ENCODE results near the gene ZBTB4.

ZBTB4 gene

DNA sequence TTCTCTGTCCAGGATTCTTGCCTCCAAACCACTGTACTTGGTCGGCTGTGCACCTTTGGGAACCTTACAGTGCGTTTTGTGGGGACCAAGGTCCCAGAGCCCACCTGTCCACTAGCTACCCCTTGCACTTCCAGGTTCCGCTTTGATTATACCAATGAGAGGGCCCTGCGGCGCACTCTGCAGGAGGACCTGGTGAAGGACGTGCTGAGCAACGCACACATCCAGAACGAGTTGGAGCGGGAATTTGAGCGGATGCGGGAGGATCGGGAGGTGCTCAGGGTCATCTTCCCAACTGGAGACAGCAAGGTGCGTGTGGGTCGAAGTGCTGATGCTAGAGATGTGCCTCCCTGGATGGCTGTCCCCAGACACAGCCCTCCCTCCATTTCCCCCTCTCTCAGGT, 23.6 kb upstream of the ZBTB4 start:
- H3K4me3 ChIP-seq (ENCODE audit: low read length): no peak overlapping the region
- TF ChIP-seq ZNF274 (IDR thresholded peaks at IDR 0.05; ENCODE audit: low read depth, low read length): no peak

DNA sequence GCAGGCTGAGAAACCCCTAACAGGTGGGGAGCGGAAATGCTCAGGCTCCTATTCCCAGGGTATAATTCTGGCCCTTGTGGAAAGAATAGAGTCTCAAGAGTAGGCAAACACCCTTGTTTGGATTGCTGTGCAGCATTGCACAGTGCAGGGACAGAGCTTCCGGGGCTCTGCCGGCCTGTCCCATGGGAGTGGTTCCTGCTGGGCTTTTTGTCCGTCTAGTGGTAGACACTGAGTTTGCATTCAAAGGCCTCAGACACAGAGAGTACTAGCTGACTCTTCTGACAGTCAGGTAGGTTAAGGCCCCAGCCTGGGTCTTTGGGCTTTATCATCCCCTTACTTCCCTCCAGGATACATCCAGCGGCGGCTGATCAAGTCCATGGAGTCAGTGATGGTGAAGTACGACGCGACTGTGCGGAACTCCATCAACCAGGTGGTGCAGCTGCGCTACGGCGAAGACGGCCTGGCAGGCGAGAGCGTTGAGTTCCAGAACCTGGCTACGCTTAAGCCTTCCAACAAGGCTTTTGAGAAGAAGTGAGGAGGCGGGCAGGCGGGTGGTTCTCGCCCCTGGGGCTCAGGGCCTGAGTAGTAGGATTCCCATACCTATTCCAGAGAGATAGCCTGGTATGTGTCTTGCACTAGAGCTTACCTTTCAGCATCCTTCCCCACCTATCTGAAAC, 22.9 kb upstream of the ZBTB4 start:
- no peak overlapping the region for H3K4me3 ChIP-seq (ENCODE audit: low read length)
- no peak for TF ChIP-seq ZNF274 (IDR thresholded peaks at IDR 0.05; ENCODE audit: low read depth, low read length)

DNA sequence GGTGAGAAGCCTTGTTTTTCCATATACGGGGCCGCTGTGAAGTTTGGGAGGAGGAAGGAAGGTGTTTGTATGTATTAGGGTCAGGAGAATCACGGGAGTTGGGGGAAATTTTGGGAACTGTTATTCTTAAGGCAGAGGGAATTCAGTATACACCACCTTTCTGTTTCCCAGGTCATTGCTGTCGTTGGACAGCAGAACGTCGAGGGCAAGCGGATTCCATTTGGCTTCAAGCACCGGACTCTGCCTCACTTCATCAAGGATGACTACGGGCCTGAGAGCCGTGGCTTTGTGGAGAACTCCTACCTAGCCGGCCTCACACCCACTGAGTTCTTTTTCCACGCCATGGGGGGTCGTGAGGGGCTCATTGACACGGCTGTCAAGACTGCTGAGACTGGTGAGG, 22.3 kb upstream of the ZBTB4 start:
- no peak for TF ChIP-seq ZNF274 (IDR thresholded peaks at IDR 0.05; ENCODE audit: low read depth, low read length)
- H3K4me3 ChIP-seq (ENCODE audit: low read length): no peak overlapping the region

DNA sequence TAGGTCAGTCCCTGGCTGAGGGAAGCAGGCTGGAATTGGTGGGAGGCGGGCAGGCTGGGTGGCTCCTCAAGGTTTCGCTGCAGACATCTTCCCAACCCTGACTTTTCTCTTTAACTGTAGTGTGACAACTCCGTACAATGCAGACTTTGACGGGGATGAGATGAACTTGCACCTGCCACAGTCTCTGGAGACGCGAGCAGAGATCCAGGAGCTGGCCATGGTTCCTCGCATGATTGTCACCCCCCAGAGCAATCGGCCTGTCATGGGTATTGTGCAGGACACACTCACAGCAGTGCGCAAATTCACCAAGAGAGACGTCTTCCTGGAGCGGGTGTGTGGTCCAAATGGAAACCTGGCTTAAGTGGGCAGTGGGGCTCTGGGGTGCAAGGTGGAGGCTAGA, 19.7 kb upstream of the ZBTB4 start:
- no peak overlapping the region for H3K4me3 ChIP-seq (ENCODE audit: low read length)
- TF ChIP-seq ZNF274 (IDR thresholded peaks at IDR 0.05; ENCODE audit: low read depth, low read length): no peak

DNA sequence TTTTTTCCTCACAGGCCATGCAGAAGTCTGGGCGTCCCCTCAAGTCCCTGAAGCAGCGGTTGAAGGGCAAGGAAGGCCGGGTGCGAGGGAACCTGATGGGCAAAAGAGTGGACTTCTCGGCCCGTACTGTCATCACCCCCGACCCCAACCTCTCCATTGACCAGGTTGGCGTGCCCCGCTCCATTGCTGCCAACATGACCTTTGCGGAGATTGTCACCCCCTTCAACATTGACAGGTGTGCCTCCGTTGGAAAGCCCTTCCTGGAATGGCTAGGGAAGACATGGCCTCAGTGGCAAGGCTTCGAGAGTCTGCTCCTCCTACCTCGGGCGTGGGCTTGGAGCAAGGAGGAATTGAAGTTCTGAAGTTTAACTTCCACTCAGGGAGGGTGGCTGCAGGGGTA, 18.2 kb upstream of the ZBTB4 start:
- no peak overlapping the region for H3K4me3 ChIP-seq (ENCODE audit: low read length)
- TF ChIP-seq ZNF274 (IDR thresholded peaks at IDR 0.05; ENCODE audit: low read depth, low read length): no peak

DNA sequence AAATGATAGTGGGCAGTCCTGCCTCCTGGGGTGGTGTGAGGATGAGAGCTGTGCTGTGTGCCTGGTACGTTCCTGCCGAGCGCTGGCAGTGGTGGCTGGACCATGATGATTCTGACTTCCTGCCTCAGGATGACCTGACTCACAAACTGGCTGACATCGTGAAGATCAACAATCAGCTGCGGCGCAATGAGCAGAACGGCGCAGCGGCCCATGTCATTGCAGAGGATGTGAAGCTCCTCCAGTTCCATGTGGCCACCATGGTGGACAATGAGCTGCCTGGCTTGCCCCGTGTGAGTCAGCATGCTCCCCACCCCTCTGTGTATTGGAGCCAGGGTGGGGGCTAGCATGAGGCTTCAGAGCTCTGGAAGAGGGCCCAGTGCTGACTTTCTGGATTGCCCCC, 17.8 kb upstream of the ZBTB4 start:
- TF ChIP-seq ZNF274 (IDR thresholded peaks at IDR 0.05; ENCODE audit: low read depth, low read length): no peak
- H3K4me3 ChIP-seq (ENCODE audit: low read length): no peak overlapping the region

DNA sequence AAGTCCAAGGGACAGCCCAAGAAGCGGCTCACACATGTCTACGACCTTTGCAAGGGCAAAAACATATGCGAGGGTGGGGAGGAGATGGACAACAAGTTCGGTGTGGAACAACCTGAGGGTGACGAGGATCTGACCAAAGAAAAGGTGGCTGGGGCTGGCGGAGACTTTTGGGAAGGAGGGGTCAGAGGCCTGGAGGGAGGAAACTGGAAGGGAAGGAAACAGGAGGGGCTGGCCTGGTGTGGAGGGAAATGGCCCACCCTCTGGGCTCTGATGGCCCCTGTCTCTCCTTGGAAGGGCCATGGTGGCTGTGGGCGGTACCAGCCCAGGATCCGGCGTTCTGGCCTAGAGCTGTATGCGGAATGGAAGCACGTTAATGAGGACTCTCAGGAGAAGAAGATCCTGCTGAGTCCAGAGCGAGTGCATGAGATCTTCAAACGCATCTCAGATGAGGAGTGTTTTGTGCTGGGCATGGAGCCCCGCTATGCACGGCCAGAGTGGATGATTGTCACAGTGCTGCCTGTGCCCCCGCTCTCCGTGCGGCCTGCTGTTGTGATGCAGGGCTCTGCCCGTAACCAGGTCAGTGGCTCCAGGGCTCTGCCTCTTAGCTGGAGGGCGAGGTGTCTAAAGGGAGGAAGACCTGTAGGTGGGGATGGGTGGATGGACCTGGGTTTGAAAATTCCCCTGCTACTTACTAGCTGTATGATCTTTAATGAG, 17.2 kb upstream of the ZBTB4 start:
- H3K4me3 ChIP-seq (ENCODE audit: low read length): no peak overlapping the region
- no peak for TF ChIP-seq ZNF274 (IDR thresholded peaks at IDR 0.05; ENCODE audit: low read depth, low read length)

DNA sequence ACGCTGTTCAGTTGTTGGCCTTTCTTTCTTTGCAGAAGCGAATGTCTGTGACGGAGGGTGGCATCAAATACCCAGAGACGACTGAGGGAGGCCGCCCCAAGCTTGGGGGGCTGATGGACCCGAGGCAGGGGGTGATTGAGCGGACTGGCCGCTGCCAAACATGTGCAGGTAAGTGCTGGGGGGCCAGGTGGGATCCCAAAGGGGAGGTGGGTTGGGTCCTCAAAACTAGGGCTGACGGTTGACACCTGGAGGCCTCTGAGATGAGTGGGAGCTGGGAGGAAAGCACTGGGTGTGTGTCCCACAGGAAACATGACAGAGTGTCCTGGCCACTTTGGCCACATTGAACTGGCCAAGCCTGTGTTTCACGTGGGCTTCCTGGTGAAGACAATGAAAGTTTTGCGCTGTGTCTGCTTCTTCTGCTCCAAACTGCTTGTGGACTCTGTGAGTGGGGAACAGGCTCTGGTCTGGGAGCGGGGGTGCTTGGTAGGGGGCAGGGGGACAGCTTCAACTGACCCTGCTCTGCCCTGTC, 16.5 kb upstream of the ZBTB4 start:
- no peak overlapping the region for H3K4me3 ChIP-seq (ENCODE audit: low read length)

DNA sequence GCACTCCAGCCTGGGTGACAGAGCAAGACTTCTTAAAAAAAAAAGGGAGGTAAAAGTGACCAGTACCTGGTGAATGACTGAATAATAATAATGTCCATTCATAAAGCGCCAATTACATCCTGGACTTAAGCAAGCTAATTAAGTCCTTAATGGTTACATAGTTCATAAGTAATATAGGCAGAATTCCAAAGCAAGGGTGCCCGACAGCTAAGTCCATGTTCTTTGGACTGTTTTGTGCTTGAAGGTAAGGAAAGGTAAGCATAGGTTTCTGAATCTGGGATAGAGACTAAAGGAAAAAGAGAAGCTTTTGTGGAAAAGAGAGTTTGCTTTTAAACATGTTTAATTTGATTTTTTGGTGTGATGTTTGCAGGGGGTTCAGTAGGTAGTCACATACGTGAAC, 14.5 kb upstream of the ZBTB4 start:
- TF ChIP-seq ZNF274 (IDR thresholded peaks at IDR 0.05; ENCODE audit: low read depth, low read length): no peak
- no peak overlapping the region for H3K4me3 ChIP-seq (ENCODE audit: low read length)

More for the DNA sequence above, 16.5 kb upstream of the ZBTB4 start:
- no peak for TF ChIP-seq ZNF274 (IDR thresholded peaks at IDR 0.05; ENCODE audit: low read depth, low read length)

DNA sequence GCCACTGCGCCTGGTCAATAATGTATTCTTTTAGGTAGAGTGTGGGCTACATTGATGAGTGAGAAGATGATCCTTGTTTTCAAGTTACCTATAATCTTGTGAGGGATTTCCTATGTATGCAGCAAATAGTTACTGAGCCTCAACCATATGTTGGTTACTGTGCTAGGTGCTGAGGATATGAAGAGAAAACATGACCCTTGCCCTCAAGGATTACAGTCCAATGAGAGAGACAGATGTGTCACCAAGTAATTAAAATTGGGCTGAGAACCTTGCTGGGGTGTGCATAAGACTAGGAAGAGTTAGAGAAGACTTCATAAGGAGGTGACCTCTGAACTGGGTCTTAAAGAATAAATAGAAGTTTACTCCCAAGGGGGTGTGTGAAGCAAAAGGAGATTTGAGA, 12.2 kb upstream of the ZBTB4 start:
- no peak overlapping the region for H3K4me3 ChIP-seq (ENCODE audit: low read length)
- TF ChIP-seq ZNF274 (IDR thresholded peaks at IDR 0.05; ENCODE audit: low read depth, low read length): no peak

DNA sequence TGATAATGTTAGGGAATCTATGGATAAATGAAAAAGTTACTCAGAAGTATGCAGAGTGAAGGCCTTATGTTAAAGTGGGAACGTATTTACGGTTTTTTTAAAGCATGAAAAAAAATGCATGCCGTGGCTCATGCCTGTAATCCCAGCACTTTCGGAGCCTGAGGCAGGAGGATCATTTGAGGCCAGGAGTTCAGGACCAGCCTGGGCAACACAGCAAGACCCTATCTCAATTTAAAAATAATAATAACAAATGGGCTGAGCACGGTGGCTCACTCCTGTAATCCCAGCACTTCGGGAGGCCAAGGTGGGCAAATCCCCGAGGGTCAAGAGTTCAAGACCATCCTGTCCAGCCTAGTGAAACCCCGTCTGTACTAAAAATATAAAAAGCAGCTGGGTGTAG, 10.7 kb upstream of the ZBTB4 start:
- TF ChIP-seq ZNF274 (IDR thresholded peaks at IDR 0.05; ENCODE audit: low read depth, low read length): no peak
- no peak overlapping the region for H3K4me3 ChIP-seq (ENCODE audit: low read length)

DNA sequence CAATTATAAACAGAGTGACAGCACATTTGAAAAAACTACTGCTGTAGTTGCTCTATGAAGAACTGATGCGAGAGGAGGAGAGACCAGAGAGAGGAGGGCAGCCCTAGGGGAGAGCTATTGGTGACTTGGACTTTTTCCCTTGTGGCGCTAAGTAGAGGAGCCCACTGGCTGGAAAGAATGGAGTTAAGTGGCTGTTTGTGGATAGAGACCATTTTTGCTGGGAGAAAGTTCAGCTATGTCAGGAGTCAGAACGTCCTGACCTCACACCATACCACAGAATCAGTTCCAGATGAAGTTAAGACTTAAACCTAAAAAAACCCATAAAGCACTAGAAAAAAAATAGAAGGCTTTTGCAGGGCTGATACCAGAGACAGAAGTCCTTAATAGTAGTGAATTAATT, 6.8 kb upstream of the ZBTB4 start:
- TF ChIP-seq ZNF274 (IDR thresholded peaks at IDR 0.05; ENCODE audit: low read depth, low read length): no peak

DNA sequence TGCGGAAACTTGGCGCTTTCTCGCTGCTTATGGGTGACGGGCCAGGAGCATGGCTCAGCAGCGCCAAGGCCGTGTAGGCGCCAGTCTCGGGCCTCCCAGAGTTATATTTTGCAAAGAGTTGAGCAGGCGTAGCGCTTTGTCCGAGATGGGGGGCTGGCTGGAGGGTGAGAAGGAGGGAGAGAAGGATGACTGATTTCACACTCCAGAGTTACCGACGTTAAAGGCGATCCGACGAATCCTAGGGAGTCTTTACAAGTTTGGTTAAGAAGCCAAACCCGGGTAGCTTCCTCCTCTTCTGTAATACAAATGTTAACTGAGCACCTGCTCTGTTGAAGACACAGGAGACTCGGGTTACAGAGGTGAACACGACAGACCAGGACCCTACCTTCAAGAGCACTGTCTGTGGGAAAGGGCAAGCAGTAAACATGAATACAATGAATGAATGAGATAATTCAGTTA, 5.5 kb upstream of the ZBTB4 start:
- no peak for TF ChIP-seq ZNF274 (IDR thresholded peaks at IDR 0.05; ENCODE audit: low read depth, low read length)
- H3K4me3 ChIP-seq (ENCODE audit: low read length): peak overlapping the region; percentile 69

More for the DNA sequence above, 6.8 kb upstream of the ZBTB4 start:
- H3K4me3 ChIP-seq (ENCODE audit: low read length): peak overlapping the region; percentile 69

DNA sequence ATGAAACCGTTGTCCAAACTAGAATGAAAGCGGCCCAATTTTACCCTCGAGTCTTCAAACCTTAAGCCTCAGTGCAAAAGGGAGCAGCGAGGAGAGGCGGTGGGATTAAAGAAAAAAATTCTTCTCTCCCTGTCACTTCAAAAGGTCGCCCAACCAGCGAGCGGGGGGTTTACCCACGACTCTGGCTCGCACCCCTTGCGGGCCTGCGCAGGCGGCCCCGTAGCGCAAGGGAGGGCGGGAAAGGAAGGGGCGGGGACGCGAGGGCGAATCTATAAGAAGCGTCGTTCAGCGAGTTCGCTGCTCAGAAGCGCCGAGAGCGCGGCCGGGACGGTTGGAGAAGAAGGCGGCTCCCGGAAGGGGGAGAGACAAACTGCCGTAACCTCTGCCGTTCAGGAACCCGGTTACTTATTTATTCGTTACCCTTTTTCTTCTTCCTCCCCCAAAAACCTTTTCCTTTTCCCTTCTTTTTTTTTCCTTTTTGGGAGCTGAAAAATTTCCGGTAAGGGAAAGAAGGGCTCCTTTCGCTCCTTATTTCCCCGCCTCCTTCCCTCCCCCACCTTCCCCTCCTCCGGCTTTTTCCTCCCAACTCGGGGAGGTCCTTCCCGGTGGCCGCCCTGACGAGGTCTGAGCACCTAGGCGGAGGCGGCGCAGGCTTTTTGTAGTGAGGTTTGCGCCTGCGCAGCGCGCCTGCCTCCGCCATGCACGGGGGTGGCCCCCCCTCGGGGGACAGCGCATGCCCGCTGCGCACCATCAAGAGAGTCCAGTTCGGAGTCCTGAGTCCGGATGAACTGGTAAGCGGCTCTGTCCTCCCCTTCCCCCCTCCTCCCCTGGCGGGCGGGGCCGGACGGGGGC, 4.9 kb upstream of the ZBTB4 start, which contains the start of gene POLR2A:
TSS of gene POLR2A (plus strand) at position 300 of the 852 bp plus-strand sequence.
- peak within 1 kb of the TSS; percentile 86 for H3K4me3 ChIP-seq (ENCODE audit: low read length)
- no peak for TF ChIP-seq ZNF274 (IDR thresholded peaks at IDR 0.05; ENCODE audit: low read depth, low read length)

Measured in GM08714 (cell line).